GM10847 (cell line): ENCODE measurements around the gene TCF7L1.

Source experiments
- POLR2A ChIP-seq: IDR thresholded peaks from 2 replicates; pipeline ENCODE4 v1.6.1; 2011; ENCODE audit not compliant: insufficient read length; ENCODE audit errors: extremely low read depth

Gene TCF7L1

DNA sequence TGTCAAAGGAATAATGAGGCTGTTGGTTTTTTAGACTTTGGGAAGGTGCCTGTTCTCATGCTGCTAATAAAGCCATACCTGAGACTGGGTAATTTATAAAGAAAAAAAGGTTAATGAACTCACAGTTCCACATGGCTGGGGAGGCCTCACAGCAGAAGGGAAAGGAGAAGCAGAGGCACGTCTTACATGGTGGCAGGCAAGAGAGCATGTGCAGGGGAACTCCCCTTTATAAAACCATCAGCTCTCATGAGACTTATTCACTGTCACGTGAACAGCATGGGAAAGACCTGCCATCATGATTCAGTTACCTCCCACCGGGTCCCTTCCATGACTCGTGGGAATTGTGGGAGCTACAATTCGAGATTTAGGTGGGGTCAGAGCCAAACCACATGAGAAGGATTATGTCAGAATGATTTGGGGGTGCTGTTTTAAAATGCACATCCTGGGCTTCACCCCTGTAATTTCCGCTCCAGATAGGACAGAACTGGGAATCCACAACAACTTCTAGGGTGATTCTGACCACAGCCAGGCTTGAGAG, 37.8 kb downstream of the TCF7L1 start:
- no peak for TF ChIP-seq POLR2A

DNA sequence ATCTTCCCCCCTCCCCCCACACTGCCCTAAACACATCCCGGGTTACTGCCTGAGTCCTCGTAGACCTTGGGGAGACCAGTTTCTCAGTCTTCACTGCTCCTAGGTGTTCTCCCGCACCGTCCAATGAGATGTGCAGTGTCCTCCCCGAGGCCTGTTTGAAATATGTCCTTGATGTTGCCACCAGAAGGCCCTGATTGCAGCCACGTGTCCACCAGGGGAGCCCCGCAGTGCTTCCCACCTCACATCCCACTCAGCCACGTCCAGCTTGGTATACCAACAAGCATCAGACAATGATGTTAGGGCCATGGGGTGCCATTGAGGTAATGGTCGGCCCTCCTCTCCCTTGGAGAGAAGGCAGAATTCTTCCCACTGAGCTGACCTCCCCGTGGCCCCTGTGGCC, 38.7 kb downstream of the TCF7L1 start:
- no peak for TF ChIP-seq POLR2A

DNA sequence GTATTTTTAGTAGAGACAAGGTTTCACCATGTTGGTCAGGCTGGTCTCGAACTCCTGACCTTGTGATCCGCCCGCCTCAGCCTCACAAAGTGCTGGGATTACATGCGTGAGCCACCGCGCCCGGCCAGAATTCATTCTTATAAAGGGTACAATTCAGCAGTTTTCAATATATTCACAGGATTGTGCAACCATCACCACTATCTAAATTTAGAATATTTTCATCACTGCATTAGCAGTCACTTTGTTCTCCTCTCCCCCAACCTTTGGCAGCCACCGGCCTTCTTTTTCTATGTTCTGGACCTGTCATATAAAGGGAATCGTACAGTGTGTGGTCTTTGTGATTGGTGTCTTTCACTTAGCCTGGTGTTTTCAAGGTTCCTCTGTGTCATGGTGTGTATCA, 40.7 kb downstream of the TCF7L1 start:
- TF ChIP-seq POLR2A, result no peak

DNA sequence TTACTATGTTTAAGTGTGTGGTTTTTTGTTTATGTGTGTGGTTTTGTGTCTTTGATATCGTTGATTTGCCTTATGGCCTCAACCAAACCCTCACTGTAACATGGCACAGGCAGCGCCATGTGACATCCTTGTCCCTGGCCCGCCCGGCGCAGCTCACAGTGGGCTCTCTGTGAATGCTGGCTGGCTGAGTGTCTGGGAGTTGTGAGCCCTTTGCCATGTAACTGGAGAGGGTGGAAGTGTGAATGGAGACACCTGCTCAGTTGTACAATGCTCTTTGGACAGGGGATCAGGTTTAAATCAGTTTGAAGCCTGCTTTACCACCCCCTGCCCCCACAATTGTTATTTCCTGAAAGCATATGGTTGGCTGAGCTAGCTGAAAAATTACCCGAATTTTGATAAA, 41.8 kb downstream of the TCF7L1 start:
- TF ChIP-seq POLR2A, result no peak

DNA sequence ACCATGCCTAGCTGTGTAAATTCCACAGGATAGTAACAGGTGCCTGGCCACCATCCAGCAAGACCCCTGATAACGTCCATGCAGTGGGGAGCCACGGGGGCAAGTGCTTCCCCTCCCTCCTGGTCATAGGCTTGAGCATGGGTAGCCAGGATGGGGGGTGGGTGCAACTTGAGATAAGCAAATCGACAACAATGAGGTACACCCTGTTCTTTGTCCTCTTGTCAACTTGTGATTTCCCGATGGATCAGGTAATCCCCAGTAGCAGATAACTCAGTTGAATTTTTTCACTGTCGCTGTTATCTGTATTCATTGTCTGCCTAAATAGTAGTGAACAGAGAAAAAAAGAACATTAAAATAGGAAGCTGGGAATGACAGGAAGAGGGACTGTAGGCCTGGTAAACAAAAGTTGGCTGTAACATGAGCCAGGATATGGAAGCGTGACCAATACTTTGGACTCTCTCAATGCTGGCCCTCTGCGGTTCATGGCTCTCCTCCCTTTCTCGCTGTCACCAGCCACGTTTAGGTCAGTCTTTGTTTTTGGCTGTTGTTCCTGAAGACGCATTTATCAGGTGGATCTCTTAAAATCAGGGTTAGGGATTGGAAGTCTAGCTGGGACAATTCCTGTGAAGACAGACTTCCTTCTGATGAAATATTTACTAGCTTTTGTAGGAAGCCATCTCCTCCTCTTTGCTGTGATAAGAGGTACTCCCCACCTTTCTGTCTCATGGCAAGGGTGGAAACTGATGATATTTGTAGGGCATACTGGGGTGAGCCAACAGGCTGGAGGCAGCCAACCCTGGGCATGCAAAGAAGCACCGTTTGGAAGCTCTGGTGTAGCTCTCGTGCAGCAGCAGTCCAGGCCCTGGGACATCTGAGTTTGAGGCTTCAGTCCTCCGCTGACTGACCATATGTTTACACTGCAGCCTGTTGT, 42.4 kb downstream of the TCF7L1 start:
- TF ChIP-seq POLR2A, result no peak

DNA sequence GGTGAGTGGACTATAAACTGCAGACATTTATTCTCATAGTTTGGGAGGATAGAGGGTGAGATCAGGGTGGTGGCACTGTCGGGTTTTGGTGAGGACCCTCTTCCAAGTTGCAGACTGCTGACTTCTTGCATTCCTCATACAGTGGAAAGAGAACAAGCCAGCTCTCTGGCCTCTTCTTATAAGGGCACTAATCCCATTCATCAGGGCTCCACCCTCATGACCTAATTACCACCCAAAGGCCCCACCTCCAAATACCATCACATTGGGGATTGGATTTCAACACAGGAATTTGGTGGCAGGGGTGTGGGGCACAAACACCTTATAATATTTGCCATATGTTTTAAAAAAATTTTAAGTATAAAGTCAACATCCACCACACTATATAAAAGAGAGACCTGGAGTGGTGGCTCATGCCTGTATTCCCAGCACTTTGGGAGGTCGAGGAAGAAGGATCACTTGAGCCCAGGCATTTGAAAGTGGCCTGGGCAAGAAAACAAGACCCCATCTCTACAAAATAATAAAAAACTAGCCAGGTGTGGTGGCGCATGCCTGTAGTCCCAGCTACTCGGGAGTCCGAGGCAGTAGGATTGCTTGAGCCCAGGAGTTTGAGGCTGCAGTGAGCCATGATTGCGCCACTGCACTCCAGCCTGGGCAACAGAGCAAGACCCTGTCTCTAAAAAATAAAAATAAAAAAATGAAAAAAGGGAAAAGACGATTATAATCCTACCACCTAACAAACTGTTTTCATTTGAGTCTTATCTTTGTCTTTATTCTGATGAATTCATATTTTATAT, 44.0 kb downstream of the TCF7L1 start:
- no peak for TF ChIP-seq POLR2A

DNA sequence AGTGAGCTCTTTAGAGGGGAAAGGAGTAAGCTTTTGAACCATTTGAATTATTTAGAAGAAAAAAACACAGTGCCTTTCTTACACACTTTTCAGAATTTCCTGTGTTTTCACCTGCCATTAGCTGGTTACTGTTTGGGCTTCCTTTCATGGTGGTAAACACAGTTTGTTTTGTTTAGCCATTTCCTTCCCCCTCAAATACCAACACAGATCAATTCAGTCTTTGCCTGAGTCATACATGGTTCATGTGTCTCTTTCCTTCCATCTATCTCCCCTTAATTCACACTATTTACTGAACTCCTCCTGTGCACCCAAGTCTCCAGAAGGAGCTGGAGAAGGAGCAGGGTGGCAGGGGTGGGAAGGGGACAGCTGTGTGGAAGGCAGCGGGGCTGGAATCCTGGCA, 45.0 kb downstream of the TCF7L1 start:
- no peak for TF ChIP-seq POLR2A

DNA sequence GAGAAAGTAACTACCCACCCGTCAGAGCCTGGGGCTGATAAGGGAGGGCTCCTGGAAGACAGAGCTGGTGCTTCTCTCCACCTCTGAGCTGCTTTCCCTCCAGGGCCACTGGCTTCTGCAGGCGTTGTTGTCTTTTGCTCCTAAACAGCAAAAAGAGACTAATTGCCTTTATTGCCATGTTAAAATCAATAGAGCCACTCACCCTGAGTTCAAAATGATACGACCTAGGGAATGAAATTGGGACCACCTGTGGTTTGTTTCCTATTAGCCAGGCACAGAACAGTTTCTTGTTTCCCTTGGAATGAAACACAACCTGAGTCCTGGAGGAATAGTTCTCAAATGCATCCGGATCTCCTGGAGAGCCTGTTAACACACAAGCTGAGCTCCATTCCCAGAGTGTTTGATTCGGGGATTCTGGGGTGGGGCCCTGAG, 45.8 kb downstream of the TCF7L1 start:
- TF ChIP-seq POLR2A, result no peak

DNA sequence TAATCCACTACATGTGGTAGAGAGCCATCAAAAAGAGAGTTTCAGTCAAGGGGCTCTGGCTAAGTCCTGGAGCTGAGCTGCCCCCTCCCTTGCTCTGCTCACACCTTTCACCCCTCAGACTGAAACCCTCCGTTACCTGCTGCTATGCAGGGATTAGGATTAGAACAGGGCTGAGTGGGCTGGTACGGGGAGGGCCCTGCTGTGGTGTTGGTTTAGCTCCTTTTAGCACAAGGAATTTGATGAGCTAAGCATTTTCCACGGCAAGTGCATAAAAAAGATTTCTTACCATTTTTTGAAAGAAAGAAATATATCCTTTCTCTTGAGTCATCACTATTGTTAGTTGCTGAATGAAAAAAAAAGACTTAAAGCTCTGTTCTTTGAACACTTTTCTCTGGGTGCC, 46.3 kb downstream of the TCF7L1 start:
- no peak for TF ChIP-seq POLR2A

DNA sequence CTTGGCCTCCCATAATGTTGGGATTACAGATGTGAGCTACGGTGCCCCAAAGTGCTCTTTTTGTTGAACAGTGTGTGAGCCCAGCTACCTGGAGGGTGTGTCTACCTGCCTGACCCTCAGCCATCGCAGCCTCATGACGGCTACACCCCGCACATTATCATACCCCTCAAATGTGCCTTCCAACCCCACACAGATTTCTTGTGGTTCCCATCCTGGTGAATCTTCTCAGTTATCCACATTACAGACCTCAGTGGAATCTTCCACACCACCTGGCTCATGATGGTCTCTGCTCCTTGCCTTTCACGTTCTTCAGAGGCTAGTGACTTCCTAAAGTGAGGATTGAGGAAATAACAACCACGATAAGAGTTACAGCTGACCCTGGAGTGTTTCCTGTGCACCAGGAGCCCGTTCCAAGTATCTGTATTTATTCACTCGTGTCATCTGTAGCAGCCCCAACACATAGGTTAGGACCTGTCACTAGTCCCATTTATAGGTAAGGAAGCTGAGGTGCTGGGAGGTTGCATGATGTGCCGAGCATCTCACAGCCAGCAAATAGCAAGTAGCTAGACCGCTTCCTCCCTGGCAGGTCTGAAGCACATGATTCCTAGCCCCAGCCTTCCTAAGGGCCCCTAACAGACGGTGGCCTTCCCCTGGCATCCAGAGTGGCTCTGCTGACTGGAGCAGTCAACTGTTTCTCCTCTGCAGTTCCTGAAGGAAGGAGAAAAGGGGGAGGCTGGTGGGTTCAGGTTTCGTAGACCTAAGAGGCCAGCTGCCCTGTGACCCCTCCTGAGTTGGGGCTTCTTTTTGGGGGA, 47.3 kb downstream of the TCF7L1 start:
- no peak for TF ChIP-seq POLR2A

DNA sequence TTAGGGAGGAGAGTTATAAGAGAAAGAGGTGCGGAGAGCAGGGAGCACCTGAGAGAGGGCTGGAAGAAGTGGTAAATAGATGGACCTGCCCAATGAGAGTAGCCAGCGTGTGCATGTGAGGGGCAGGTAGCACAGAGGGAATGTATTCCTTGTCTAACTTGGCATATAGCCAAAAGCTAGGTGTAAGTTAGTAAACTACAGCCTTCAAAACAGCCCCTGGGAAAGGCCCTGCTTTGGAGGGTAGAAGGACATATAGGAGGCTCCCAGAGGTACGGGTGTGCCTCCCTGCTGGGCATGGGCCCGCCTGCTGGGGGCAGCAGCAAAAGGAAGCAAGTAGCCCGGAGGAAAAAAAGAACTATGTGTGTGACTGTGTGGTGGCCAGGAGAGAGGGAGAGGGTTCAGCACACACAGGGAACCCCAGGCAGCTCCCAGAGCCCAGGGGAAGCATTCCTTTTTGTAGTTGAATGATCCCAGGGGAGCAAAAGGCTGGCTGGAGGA, 48.0 kb downstream of the TCF7L1 start:
- TF ChIP-seq POLR2A, result no peak

DNA sequence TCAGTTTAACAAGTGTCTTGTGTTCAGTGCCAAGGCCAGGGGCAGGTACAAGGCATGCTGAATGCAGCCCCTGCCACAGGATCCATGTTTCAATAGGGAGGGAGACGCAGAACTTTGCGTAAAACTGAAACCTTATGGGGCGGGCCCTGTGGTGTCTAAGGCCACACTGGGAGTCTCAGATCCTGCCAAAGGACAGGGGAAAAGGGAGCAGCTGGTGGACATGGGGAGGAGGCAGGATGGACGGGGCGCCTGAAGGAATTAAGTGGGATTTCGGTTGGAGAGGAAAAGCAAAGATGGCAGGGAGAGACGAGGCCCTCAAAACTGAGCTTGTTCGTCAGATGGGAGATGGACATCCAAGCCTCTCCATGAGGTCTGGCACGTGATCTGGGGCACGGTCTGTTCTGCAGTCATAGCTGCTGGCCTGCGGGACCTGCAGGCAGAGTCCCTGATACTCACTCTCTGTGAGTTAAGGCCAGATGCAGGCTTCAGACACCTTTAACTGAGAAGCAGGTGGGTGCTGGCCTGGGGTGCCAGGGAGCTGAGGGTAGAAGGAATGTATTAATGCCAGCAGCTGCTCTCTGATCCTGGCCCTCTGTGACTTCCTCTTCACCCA, 48.8 kb downstream of the TCF7L1 start:
- TF ChIP-seq POLR2A, result no peak

DNA sequence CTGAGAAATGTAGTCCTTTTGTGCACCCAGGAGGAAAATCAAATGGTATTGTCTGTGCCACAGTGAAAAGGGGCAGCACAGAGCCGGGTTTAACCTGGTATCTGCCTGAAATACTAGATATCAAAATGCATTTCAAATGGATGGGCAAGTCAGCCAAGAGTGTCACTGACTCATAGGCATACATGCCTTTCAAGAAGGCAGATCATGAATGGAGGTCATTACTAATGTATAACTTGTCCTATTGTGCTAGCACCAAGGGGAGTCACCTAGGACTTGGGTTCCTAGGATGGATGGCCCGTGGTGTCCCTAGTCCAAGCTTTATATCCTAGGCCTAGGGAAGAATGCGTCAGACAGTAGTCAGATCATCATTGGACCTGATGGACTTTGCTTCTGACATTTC, 49.9 kb downstream of the TCF7L1 start:
- TF ChIP-seq POLR2A, result no peak

DNA sequence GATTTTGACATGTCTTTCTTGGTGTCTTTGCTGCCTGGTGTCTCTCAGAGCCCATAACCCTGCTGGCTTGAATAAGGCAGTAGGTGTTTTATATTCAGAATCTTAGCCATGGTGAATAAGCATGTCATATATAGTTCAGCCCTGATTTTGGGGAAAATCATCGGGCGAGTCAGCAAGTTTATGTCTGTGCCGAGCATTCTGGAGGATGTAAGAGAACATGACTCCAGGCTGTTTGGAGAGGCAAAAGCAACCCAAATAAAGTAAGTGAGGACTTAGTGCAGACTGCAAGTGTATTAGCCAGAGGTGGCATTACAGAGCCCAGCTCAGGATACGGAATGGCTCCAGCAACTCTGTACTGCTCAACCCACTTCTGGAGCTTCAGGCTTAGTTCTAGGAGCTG, 50.3 kb downstream of the TCF7L1 start:
- no peak for TF ChIP-seq POLR2A
